Stimulated activated CD8-positive, alpha-beta memory T cell treated with anti-CD3 and anti-CD28 coated beads, Interleukin-2, amount 100 ng/mL, for 48 hours (primary cell): ENCODE measurements around the gene PTPRK.

Experiments
- DNase-seq, 2 donors: peaks; one replicate each; pipeline ENCODE4 v3.0.0-alpha.2; 2020; ENCODE audit warnings: low read depth in 2 of 2

The PTPRK gene

DNA sequence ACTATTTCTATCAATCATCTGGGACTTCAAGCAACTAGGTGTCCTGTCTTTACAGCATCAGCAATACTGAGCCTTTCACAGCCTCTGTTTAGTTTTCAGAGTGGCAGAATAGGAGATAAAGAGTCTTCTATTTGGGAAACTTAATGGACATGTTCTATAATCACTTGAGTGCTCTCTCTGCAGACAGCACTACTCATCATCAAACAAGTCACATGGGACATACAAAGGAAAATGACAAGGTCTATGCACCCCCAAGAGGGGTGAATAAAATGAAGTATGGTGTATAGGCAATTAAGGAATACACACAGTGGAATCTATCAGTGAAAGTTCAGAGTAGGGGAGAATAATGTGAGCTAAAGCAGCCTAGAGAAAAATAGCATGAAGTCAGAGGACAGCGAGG is 381.7 kb downstream of the PTPRK start:
- no peak for DNase-seq

DNA sequence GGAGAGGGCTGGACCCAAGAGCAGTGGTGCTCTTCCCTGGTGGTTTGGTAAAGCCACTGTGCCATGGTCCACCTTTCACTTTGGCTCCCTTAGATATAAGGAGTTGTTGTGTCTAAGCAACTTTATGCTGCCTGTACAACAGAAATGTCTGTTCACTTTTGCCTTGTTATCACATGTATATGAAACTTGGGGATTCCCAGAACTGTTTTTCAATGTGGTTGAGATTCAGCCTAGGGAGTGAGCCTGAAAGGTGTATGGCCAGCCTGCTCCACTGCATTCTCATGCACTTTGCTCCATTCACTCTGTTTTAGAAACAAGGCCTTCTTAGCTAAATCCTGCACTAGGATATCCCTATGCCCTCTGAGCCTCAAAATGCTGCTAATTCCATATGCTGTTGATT is 385.1 kb downstream of the PTPRK start:
- DNase-seq, result no peak

DNA sequence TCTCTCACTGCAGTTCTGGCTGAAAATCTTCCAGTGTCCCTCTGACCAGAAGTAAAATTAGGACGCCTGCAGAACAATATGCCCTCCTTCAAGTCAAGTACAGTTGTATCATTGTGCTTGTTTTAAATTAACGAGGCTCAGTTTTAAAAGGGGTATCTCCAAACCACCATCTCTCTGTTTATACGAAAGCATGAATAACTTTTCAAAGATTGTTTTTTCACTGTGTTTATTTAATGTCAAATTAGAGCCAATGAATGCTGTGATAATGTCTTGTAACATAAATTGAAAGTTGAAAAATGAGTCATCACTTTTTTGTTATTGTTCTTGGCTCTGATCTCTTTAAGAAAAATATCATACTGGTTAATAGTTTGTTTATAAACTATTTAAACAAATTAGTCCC is 388.8 kb downstream of the PTPRK start:
- DNase-seq, result no peak

DNA sequence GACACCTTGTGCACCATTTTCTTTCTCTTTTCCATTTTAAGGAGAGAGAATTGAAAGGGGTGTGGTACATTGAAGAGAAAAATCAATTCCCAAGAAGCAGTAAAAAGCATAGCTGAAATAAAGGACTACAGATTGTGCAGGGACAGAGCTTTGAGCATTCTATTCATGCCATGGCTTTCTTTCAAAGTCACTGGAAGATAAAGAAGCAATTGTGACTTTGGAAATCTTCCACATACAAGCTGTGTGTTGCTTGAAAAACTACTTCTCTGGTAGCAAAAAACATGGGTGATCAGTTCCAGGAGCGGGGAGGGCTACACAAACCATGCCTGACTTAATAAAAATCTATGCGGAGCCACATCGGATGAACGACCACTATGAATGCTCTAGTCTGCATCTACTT is 389.4 kb downstream of the PTPRK start:
- no peak for DNase-seq

DNA sequence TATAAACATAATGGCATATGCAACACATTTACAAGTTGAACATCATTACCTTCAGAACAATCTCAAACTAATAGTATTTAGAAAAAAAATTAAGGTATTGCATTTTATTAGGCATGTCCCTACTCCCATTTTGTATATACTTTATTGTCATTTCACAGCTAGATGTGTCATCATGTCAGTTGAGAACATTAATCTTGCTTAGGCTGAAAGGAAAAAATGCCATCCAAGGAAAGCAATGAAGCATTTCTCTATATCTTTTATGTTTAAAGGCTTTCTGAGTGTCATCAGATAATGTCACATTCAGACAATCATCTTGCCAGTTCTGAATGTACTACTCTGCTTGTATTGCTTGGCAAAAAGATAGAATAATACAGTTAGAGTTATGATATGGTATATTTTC is 390.7 kb downstream of the PTPRK start:
- DNase-seq, result no peak

DNA sequence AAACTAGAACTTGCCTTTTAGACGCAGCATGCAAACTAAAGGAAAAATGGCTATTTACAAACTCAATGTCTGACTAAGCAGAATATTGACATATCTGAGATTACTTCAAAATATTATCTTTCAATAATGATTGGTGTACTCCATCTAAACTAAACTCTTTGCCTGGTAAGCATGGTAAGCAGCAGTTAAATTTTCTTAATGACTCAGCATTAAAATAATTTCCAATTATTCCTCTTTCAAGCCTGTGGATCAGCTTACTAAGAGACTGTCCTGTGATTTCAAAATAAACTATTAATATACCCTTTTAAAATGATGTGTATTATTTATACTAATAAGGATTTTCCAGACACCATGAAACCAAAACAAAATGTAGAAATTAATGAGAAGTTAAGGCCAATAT is 392.7 kb downstream of the PTPRK start:
- no peak for DNase-seq

DNA sequence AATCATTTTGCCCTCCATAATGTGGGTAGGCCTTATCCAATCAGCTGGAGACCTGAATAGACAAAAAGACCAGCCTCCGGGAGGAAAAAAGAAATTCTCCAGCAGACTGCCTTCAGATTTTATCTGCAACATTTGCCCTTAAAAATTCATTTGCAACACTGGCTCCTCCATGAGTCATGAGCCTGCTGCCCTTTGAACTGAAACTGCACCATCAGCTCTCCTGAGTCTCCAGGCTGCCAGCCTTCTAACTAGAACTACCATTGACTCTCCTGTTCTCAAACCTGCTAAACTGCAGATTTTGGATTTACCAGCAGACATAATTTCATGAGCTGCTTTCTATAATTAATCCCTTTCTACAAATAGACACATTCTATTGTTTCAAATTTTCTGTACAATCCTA is 395.7 kb downstream of the PTPRK start:
- no peak for DNase-seq

DNA sequence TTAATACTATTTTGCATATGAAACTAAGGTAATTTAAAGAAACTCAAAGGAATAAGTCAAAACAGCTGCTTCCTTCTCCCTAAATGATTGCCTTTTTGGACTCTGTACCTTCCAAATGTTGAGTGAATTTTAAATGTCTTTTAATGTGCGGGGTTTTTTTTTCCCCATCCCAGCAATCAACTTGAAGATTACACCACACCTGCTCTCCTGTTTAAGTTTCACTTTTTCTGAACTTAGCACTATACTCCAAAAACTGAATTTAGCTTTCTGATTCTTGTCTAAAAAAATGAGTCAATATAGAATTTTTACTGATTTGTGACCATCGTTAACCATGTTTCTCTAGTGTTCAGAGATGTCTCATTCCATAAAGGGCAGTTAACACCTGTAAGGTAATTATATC is 398.8 kb downstream of the PTPRK start:
- no peak for DNase-seq

DNA sequence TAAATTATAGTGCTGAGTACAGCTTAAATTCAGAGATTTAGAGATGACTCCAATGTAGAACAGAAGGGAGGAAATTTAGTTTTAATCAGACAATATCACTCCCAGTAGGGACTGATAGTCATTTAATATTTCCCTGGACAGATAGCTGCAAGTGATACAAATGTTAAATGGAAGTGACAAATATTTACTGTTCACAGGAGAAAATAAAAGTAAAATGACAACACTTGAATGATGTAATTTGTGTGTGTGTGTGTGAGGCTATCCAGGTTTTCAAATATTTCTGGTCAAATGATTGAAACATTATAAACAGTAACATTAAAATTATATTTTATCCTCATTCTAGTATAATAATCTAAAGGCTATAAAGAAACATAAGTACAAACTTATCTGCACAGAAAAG is 399.2 kb downstream of the PTPRK start:
- DNase-seq, result no peak

DNA sequence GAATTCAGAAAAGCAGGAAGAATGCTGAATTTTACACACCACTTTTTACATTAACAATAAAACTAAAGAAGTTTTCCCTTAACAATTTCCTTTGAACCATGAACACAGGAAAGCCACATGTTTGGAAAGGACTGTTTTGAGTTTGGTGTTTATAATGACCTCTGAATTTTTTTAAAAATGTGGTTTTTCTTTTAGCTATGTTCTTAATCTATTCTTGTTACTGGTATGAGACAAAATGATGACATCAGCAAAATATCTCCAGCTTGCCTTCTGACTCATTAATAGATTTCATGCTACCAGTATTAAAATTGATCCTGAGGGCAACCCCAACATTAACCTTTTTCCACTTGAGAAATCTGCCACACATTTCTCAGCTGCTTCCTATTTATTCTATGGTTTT is 402.0 kb downstream of the PTPRK start:
- DNase-seq, result no peak

DNA sequence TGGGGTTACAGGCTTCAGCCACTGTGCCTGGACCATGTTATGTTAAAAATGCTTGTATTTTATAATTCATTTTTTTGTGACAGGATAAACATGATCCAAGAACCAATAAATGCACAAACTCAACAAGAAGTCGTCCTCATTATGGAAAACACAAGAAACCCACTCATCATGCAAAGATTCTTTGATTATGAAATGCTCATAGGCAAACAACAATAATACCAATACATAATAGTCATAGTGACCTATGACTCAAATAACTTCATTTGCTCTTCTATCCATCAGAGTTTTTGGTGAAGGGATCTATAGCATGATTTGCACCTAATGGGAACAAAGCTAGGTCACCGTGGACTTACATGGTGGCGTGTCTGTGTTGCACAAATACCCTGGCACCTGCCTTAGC is 402.5 kb downstream of the PTPRK start:
- DNase-seq, result no peak

DNA sequence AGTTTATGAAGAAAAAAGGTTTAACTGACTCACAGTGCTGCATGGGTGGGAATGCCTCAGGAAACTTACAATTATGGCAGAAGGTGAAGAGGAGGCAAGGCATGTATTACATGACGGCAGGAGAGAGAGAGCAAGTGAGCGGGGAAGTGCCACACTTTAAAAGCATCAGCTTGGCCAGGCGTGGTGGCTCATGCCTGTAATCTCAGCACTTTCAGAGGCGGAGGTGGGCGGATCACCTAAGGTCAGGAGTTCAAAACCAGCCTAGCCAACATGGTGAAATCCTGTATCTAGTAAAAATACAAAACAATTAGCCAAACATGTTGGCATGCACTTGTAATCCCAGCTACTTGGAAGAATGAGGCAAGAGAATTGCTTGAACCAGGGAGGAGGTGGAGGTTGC is 406.2 kb downstream of the PTPRK start:
- no peak for DNase-seq

DNA sequence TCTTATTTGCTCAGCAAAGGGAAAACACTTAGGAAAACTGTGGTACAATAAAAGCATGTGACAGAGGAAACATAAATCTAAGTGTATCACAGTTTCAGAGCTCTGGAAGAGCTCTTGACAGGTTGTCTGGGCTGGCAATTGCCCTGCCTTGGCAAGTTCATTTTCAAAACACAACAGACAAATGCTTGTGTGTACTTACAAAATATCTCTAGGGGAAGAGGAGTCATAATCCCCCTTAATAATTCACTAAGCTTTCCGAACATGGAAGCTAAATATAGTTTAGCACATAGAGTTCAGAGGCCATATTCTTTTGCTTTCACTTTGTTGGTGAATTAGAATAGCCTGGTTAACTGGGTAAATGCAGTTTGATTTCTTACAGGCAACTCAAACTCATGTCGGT is 407.9 kb downstream of the PTPRK start:
- DNase-seq, result no peak

DNA sequence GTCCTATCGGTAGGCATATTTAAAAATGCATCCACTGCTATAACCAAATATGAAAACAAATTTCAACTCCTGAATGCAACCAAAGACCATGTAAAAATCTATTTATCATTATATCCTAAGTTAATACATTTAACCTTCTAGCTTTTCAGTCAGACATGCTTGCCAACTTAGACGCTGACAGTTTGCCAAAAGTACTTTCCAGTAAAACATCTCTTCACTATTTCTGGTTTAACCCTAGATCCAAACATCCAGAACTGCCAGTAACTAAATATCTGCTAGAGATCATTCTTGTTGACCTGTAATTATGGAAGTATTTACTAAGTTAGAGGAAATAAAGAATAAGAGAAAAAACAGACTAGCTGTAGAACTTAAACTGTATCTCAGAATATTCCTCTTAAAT is 409.3 kb downstream of the PTPRK start:
- DNase-seq, result no peak

DNA sequence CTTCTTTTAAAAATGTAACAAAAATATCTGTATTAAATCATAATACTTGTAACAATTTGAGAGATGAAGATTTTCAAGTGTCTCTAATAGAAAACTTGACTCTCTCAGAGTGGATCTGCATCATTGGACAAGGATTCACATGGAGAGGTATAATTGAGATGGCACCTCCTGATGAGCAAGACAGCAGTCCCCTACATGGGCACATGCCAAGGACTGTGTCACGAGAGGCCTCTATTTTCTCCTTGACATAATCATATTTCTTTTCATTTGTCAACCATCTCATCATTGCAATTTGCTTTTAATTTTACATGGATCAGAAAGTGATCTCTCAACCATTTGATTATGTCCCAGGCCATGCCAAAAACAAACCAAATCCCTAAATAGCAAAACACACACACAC is 412.7 kb downstream of the PTPRK start:
- DNase-seq, result no peak

DNA sequence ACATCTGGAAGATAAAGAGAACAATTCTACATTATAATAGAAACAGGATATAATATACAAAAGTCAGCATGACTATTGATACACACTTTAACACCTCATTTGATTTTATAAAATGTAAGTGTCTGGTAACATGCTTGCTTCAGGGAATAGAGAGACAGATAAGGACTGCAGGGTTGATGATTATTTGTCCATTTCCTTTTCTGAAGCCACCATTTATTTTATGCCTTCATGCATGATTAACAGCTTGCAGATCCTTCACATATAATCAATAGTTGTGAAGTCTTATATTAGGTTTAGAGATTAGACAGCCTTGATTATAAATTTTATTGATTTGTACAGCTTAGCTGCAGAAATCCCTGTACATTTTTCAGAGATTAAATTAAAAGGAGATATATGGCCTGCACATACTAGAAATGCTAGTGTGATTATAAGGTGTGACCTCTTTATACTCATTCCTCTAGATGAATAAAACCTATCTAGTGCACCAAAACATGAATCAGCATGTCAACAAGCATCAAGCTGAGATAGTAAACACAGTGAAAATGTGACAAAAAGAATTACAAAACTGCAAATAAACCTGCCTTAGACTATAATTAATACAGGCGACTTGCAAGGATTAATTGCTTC is 420.7 kb downstream of the PTPRK start:
- no peak for DNase-seq

DNA sequence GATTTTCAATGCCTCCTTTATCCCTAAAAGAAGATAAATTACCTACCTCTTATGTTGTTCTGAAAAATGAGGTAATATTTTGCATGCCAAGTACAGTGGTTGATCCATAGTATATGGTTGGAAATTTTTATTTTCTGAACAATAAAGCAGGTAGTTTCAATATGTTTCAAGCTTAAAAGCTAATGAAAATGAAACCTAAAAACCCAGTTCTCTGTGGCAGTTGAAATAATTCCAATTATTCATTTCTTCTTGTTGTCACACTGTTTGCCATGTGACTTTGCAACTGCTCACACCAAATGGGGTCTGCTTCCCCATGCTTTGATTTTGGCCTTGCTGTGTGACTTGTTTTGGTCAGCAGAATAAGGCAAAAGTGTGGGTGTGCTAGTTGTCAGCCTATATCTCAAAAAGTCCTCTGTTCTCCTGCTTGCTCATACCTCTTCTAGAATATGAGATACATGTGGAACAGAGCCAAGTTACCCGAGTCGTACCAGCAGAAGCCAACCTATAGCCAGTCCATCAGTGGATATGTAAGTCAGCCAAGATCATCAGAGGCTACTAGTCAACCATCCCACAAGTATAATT is 422.3 kb downstream of the PTPRK start:
- DNase-seq, result no peak

DNA sequence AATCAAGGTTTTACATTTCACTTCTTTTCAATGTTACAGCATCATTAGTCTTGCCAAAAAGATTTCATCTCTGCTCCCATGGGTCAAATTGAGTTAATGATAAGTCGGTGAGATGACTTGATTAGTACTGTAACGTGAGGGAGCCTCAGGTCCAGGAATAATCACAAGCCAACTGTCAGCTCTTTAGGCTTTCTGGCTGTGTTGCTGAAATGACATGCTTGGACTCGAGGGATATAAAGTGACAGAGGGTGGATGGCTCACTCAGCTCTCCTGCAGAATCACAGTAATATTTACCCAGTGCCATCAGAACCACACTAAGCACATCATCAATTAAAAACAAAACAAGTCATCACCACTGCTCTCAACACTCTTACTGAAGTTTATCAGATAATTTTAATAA is 423.4 kb downstream of the PTPRK start:
- no peak for DNase-seq

DNA sequence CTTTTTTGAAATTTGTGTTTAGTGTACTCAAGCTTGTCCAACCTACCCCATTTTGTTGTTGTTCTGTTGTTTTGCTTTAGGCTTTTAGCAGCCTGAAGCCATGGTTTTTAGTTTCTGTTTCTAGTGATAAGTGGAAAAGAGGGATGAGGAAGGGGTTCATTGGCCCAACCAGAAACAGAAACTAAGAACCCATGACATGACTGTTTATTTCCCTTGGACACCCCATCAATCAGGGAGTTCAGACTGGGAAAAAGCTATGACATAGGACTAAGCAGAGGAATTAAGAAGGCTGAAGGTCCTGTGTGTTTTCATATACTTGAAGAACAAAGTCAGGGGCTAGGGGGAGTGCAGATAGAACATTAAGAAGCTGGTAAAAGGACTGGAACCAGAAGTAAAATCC is 425.0 kb downstream of the PTPRK start:
- no peak for DNase-seq

DNA sequence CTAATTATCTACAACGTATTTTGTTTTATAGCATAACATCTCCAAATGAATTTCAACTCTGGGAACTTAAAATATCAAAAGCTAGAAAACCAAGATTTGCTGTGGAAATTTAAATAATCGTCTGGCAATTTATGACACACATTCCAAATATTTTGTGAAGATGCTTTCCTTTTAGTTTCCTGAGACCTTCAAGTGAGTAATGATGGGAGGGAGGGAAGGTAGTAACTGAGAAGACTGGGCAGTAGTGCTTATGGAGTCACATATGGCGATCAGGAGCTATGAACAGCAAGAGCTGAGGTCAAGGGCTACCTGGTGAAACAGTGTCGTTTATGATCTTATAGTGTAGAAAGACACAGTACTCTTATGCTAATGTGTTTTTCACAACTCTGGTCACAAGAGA is 441.4 kb downstream of the PTPRK start:
- DNase-seq, result no peak

DNA sequence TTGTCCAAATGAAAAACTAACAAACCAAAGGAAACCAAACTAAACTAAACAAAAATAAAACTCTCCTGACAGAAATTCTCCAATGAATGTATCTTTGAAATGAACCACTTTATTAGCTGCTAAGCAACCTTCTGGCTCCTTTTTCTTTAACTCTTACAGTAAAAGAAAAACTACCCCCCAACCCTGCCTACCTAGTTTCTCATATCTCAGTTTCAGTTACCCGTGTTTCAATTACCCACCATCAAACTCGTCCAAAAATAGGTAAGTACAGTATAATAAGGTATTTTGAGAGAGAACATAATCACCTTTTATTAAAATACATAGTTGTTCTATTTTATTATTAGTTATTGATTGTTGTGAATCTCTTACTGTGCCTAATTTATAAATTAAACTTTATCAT is 442.1 kb downstream of the PTPRK start:
- no peak for DNase-seq

DNA sequence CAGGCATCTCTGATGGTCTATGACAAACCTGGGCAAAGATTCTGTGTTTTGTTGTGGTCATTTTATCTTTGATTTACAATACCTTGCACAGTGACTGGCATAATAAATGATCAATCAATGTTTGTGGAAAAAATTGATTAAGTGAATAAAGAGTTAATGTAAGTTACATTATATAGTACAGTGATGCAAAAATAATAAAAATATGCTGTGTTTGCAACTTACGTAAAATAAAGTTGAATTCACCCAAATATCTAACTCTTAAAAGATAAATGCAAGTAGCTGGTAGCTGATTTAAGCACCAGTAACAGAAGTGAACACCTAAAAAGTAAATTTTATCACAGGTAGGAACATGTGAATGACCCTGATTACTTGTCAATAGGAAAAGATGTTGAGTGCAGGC is 443.6 kb downstream of the PTPRK start:
- no peak for DNase-seq

DNA sequence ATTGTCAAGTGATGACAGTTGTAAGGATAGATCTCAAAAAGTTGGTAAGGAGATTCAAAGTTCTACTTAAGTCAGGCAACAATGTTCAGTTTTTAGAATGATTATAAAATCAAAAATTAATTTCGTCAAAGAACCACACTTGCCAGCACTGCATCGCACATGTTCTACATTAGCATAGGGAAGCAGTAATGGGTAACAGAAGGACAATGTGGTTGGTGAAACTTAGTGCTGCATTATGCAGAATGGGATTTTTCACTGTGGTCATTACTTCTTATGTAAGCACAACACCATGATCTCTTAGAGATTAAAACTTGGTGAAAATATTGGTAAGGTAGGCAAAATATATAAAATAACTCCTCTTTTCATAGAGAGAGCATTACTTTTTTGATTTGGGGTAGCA is 445.8 kb downstream of the PTPRK start:
- DNase-seq, result no peak

DNA sequence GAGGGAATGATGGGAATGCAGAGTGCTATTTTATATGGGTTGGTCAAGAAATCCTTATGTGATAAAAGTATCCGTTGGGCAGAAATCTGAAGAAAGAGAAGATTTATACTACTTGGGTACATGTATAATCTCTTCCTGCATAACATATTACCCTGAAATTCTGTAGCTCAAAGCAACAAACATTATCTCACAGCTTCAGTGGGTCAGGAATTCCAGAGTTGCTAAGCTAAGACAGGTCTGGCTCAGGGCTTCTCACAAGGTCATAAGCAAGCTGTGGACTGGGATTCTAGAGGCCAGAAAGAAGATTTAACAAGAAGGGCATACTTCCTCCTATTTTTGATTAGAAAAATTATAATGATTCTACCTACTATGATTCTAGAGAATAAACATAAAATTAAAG is 447.0 kb downstream of the PTPRK start:
- no peak for DNase-seq
